CMK (cell line): ENCODE data around the gene PARD6B.
"Not testable (repeated sequence)": the region's sequence is repeated elsewhere in the genome, so short reads cannot be mapped to it uniquely, and the experiment has no call there.

Experiments
- DNase-seq: peaks from one replicate; pipeline ENCODE4 v3.0.0-alpha.2; 2010; ENCODE audit warnings: low read depth

The PARD6B gene

DNA sequence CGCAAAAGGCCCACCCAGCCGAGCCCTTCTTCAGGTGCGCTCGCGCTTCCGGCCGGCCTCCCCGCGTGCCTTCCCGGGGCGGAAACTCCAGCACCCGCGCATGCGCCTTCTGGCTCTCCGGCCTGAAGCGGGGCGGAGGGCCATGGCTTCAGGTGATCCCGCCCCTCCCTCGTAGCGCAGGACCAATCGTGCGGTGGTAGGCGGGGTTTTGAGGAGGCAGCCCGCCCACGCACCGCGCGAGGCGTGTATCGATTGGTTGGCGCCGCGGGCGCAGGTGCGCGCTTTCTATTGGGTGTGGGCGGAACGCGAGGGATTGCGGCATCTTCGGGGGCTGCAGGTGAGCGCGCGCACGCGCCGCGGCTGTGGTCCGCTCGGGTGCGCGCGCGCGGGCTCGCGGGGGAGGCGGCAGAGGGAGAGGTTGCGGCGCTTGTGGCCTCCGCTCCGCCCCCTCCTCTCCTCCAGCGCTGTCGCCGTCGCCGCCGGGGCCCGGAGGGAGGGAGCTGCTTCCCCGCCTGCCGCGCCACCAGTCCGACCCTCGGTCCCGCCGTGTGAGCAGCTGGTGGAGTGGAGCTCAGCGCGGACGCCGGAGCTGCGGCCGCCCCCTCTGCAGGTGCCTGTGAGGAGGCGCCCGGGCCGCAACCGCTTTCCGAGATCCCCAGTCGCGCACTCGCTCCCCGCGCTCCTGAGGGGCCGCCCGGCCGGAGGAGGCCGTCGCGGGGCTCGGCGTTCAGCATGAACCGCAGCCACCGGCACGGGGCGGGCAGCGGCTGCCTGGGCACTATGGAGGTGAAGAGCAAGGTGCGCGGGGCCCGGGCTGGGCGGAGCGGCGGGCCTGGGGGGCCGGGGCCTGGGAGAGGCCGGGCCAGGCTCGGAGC, at the start of gene PARD6B:
Gene PARD6B (plus strand): TSS at position 526 of the 875 bp plus-strand sequence. CDS start 207 bp downstream, at position 733.
- peak; percentile 91 for DNase-seq

DNA sequence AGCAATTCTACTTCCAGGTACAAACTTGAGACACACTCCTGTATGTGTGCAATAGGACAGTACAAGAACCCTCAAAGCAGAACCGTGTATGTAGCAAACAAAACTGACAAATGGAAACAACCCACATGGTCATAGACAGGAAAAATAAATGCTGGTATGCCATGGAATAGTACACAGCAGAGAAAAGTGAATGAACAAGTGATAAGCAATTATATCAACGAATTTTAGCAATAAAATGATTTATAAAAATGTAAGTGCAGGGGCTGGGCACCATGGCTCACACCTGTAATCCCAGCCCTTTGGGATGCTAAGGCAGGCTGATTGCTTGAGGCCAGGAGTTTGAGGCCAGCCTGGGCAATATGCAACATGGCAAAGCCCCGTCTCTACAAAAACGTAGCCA, 49.3 kb upstream of the PARD6B start:
- no peak for DNase-seq

DNA sequence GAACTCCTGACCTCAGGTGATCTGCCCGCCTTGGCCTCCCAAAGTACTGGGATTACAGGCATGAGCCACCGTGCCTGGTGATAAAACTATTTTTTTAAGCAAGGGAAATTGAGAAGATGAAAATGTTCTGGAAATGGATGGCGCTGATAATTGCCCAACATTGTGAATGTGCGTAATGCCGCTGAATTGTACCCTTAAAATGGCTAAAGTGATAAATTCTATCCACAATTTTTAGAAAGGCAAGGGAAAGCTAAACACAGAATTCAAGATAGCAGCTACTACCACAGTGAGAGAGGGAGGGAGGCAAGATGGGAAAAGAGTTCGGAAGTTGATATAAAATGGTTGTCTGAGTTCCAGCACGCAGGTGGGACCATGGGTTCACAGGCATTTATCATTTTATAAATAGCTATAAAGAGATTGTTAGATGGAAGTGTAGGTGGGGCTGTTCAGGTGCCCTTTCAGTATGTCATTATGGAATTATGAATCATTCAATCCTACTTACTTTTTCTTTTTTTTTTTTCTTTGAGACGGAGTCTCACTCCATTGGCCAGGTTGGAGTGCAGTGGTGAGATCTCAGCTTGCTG, 48.3 kb upstream of the PARD6B start:
- DNase-seq, result no peak

- no peak for DNase-seq
Observed at GRCh38 chr20:50683570-50683969, 47.8 kb upstream of the PARD6B start.

DNA sequence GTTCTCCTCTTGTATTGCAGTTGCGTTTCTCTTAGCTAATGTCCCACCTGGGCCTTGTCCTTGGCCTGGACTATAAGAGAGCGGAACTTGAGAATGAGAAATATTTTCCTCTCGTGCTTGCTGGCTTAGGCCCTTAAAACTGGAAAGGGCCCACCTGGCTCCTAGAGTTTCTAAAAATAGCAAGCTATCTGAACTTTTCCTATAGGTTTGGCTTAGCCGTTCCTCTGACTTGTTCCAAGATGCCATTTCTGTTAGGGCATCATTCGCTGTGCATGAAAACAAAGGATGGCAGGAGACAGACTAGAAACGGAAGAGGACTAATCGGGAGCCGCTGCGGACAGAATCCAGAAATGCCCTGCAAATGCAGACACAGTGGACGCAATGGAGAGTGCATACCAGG, 44.6 kb upstream of the PARD6B start:
- no peak for DNase-seq

DNA sequence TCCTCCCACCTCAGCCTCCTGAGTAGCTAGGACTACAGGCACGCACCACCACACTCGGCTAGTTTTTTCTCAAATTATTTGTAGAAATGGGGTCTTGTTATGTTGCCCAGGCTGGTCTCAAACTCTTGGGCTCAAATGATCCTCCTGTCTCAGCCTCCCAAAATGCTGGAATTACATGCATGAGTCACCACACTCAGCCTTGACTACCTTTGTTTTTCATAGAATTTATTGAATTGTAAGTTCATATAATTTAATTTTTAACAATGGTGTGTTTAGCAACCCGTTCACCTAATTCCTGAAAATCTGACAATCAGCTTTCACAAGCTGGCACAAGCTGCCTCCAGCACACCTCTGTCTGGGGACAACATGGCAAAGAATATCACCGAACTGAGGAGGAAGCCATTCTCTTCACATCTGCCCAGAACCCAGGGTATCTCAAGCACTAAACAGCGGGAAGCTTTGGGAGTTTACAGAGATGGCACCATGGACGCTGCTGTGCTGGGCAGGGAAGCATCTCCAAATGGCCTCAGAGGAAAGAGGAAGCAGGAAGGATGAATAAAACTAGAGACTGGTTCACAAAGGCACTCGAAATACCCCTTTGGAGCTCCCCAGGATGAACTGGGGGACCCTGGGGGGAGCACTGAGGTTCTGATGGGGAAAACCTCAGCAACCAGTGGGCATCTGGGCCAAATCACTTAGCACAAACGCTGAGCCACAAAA, 43.0 kb upstream of the PARD6B start:
- DNase-seq, result no peak

GRCh38 chr20:50689864-50690649, 41.3 kb upstream of the PARD6B start:
- no peak for DNase-seq

- no peak for DNase-seq
Observed at GRCh38 chr20:50690650-50691572, 40.5 kb upstream of the PARD6B start, which contains the start of gene RIPOR3. TSS of gene RIPOR3 (minus strand) at chr20:50691542. CDS start at chr20:50691128, 414 bp downstream.

DNA sequence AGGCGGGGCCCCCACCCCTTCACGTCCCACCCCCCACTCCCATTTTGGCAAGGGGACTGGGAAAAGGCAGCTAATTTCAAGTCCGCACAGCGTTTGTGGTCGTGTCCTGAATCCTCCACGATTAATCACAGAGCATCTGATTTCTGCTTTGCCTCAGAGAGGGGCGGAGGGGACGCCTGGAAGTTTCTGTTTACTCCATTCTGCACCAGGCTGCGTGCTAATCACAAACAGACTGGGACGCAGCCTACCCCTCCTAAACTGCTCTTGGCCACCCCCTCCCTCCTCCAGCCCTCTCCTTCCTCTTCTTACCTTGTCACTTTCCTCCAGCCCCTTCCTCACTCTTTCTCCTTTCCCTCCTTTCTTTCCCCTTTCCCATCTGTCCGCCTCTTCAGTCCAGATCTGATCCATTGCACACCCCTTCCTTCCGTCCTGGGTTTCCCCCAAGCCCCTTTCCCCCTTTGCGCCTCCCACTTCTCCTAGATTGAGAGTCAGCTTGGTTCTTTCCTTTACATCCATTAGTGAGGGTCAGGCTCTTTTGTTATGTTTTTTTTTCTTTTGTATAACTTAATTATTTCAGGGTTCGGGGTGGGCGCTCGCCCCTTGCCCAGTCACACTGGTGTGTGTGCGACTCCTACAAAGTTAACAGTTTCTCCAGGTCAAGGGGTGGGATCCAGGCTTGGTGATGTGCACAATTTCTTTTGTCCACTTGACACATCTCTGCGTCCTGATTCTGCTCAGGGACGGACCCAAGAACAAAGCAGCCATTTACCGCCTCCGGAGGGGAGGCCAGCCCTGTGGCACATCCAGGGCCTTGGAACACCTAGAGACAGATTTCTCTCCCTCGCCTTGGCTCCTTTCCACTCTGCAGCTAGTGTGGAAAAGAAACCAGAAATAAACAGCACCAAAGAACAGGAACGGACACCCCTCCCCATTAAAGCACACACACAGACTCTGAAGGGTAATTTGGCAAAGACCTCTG, 39.5 kb upstream of the PARD6B start:
- DNase-seq, result peak; percentile 91

DNA sequence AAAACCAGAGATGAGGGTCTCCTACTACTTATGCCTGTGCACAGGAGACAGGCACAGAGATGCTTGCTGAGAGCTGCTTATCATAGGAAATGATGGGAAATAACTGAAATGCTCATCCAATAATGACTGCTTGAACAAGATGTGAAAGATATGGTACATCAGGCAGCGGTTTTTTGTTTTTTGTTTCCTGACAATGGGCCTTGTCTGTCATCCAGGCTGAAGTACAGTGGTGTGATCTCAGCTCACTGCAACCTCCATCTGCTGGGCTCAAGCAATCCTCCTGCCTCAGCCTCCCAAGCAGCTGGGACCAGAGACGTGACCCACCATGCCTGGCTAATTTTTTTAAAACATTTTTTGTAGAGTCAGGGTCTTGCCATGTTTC, 38.8 kb upstream of the PARD6B start:
- DNase-seq, result no peak

- no peak for DNase-seq
Observed at GRCh38 chr20:50693001-50693400, 38.4 kb upstream of the PARD6B start.

DNA sequence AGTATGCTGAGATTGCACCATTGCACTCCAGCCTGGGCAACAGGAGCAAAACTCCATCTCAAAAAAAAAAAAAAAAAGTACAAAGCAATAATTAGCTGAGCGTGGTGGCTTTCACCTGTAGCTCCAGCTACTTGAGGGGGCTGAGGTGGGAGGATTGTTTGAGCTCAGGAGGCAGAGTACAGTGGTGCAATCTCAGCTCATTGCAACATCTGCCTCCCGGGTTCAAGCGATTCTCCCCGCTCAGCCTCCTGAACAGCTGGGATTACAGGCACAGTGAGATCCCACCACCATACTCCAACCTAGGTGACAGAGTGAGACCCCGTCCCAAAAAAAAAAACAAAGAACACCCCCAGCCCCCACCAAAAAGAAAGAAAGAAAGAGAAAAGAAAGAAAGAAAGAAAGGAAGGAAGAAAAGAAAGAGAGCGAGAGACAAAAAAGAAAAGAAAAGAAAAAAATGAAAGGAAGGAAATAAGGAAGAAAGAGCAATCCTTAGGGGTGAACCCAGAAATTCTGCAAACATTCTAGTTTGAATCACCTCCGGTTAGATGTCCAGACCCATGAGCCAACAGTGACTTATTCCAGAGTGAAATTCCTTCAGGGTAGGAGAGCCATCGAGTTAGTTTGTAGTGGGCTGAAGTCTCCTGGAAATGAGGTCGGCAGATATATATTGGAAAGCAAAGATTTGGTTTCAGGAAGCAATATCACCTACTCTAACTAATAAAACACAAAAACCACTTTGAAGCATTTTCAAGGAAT, 36.8 kb upstream of the PARD6B start:
- DNase-seq, result no peak

GRCh38 chr20:50695135-50695872, 36.1 kb upstream of the PARD6B start:
- no peak for DNase-seq

GRCh38 chr20:50698255-50698654, 33.1 kb upstream of the PARD6B start:
- DNase-seq, result not testable (repeated sequence)

DNA sequence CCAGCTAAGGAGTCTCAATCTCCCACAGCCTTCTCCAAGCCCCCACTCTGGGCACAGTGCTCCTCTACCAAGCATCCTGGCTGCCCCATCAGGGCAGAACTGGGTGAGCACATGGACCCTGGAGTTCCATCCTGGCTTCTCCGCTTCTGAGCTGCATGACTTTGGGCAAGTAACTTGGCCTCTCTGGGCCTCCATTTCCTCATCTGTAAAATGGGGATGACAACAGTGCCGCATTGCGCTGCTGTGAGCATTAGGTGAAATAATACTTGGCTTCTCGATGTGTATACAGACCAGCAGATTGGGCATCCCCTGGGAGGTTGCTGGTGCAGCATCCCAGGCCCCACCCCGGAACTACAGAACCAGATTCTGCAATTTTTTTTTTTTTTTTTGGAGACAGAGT, 31.7 kb upstream of the PARD6B start:
- no peak for DNase-seq

- no peak for DNase-seq
Observed at GRCh38 chr20:50701041-50701963, 30.1 kb upstream of the PARD6B start.
